NK-92 (cell line): ENCODE data around the gene GGA1.
A peak's percentile ranks its signal among the peaks of the same experiment; 100 is the strongest.
"Not testable (repeated sequence)": the region's sequence is repeated elsewhere in the genome, so short reads cannot be mapped to it uniquely, and the experiment has no call there.

ENCODE experiments used
- DNase-seq: peaks from one replicate; lab custom pipeline; 2025; ENCODE audit not compliant: unreplicated experiment; lab: John Stamatoyannopoulos, UW

Gene GGA1

GRCh38 chr22:37641561-37641949 lies 32.9 kb downstream of the GGA1 start:
- DNase-seq: no peak

- no peak for DNase-seq
Measured at GRCh38 chr22:37643225-37643847, 34.7 kb downstream of the GGA1 start.

GRCh38 chr22:37647317-37647716 lies 38.7 kb downstream of the GGA1 start:
- DNase-seq: no peak

- no peak for DNase-seq
Measured at GRCh38 chr22:37647928-37648327, 39.3 kb downstream of the GGA1 start.

GRCh38 chr22:37650463-37651136 lies 42.0 kb downstream of the GGA1 start:
- no peak for DNase-seq

GRCh38 chr22:37654563-37655251 lies 46.1 kb downstream of the GGA1 start:
- DNase-seq: no peak

GRCh38 chr22:37655252-37655563 lies 46.6 kb downstream of the GGA1 start:
- DNase-seq: no peak

- DNase-seq: not testable (repeated sequence)
Measured at GRCh38 chr22:37656583-37656982, 47.9 kb downstream of the GGA1 start.

GRCh38 chr22:37657590-37658132 lies 49.0 kb downstream of the GGA1 start:
- DNase-seq: no peak

- peak; percentile 80 for DNase-seq
Measured at GRCh38 chr22:37658133-37659065, 49.8 kb downstream of the GGA1 start, which contains the start of gene PDXP. Gene PDXP (plus strand): TSS chr22:37658723. CDS start chr22:37658783, 60 bp downstream.

- DNase-seq: no peak
Measured at GRCh38 chr22:37659066-37659896, 50.6 kb downstream of the GGA1 start.

- no peak for DNase-seq
Measured at GRCh38 chr22:37659897-37660708, 51.5 kb downstream of the GGA1 start.

GRCh38 chr22:37660709-37661045 lies 52.0 kb downstream of the GGA1 start:
- DNase-seq: no peak

- no peak for DNase-seq
Measured at GRCh38 chr22:37661160-37661924, 52.7 kb downstream of the GGA1 start.

GRCh38 chr22:37662039-37662438 lies 53.4 kb downstream of the GGA1 start:
- no peak for DNase-seq

- DNase-seq: no peak
Measured at GRCh38 chr22:37663521-37664140, 55.0 kb downstream of the GGA1 start.

- DNase-seq: no peak
Measured at GRCh38 chr22:37664249-37665101, 55.8 kb downstream of the GGA1 start.
